HepG2 (cell line): Measurements from ENCODE around the gene COMMD1. TPM values are rescaled to one million over a fixed set of nuclear protein-coding genes. Genes with fewer than 3 reads are reported as not detected.

Experiments used
- ATM ChIP-seq: fragments of 450-650 bp; IDR thresholded peaks from 2 replicates; pipeline ENCODE4 v1.7.1; 2017; ENCODE audit warnings: mild to moderate bottlenecking, borderline replicate concordance
- CCDC6 ChIP-seq: sonication (generic); formaldehyde crosslinking; IDR thresholded peaks from 2 replicates; pipeline ENCODE4 v1.8.1; 2022; ENCODE audit warnings: mild to moderate bottlenecking, missing genetic modification reagents, moderate library complexity
- ETV5 ChIP-seq: IDR thresholded peaks from 2 replicates; pipeline ENCODE4 v1.6.1; 2018; ENCODE audit warnings: missing biosample characterization, missing genetic modification reagents, inconsistent platforms, borderline replicate concordance
- GABPA ChIP-seq, 2 experiments: IDR thresholded peaks; 2 replicates each; pipeline ENCODE4 v1.6.1; 2011 to 2016; ENCODE audit warnings: low read depth in 2 of 2, low read length in 1 of 2, missing biosample characterization in 1 of 2, missing genetic modification characterization in 1 of 2
- MIER2 ChIP-seq: IDR thresholded peaks from 2 replicates; pipeline ENCODE4 v1.6.1; 2016; ENCODE audit warnings: missing biosample characterization, missing genetic modification reagents
- MZF1 ChIP-seq: sonication (generic); formaldehyde crosslinking; IDR thresholded peaks from 2 replicates; pipeline ENCODE4 v1.8.1; 2023; ENCODE audit warnings: mild to moderate bottlenecking, missing genetic modification reagents, borderline replicate concordance
- NKX3-1 ChIP-seq: sonication (generic); formaldehyde crosslinking; IDR thresholded peaks from 2 replicates; pipeline ENCODE4 v1.5.0; 2020; ENCODE audit warnings: missing genetic modification reagents
- POLR2G ChIP-seq: fragments of 200-400 bp; formaldehyde crosslinking; IDR thresholded peaks from 2 replicates; pipeline ENCODE4 v1.6.1; 2018; ENCODE audit warnings: mild to moderate bottlenecking, low read depth, low read length, moderate library complexity
- SALL2 ChIP-seq: sonication (generic); formaldehyde crosslinking; IDR thresholded peaks from 2 replicates; pipeline ENCODE4 v1.8.1; 2023; ENCODE audit warnings: mild to moderate bottlenecking, missing genetic modification reagents, inconsistent platforms
- STAT6 ChIP-seq: sonication (generic); formaldehyde crosslinking; IDR thresholded peaks from 2 replicates; pipeline ENCODE4 v1.4.0; 2020; ENCODE audit warnings: missing genetic modification reagents, mild to moderate bottlenecking, borderline replicate concordance
- U2AF1 ChIP-seq: fragments of 200-400 bp; formaldehyde crosslinking; optimal IDR thresholded peaks from 2 replicates; pipeline ENCODE3; 2017; ENCODE audit warnings: mild to moderate bottlenecking, low read depth, low read length
- U2AF2 ChIP-seq: fragments of 200-400 bp; formaldehyde crosslinking; IDR thresholded peaks from 2 replicates; pipeline ENCODE4 v1.6.1; 2017; ENCODE audit warnings: low read depth, mild to moderate bottlenecking, low read length
- ZBTB7B ChIP-seq: sonication (generic); formaldehyde crosslinking; IDR thresholded peaks from 2 replicates; pipeline ENCODE4 v1.4.0; 2020; ENCODE audit warnings: missing genetic modification reagents
- ZNF235 ChIP-seq: sonication (generic); formaldehyde crosslinking; IDR thresholded peaks from 2 replicates; pipeline ENCODE4 v1.8.1; 2023; ENCODE audit warnings: mild to moderate bottlenecking, missing genetic modification reagents, borderline replicate concordance
- ZNF414 ChIP-seq: sonication (generic); formaldehyde crosslinking; IDR thresholded peaks from 2 replicates; pipeline ENCODE4 v1.5.0; 2020; ENCODE audit warnings: missing genetic modification reagents
- ZNF451 ChIP-seq: sonication (generic); formaldehyde crosslinking; IDR thresholded peaks from 2 replicates; pipeline ENCODE4 v1.5.0; 2020; ENCODE audit warnings: mild to moderate bottlenecking, missing genetic modification reagents
- ZNF678 ChIP-seq: sonication (generic); formaldehyde crosslinking; IDR thresholded peaks from 2 replicates; pipeline ENCODE4 v1.4.0; 2020; ENCODE audit warnings: mild to moderate bottlenecking, missing genetic modification reagents
- ZNF703 ChIP-seq: sonication (generic); formaldehyde crosslinking; IDR thresholded peaks from 2 replicates; pipeline ENCODE4 v1.5.1; 2020; ENCODE audit warnings: missing genetic modification reagents, mild to moderate bottlenecking, moderate library complexity, borderline replicate concordance
- ZNF777 ChIP-seq: sonication (generic); formaldehyde crosslinking; IDR thresholded peaks from 2 replicates; pipeline ENCODE4 v1.4.0; 2020; ENCODE audit warnings: missing genetic modification reagents
- polyA plus RNA-seq, 8 experiments: library from polyadenylated mRNA; depleted of rRNA in 3 of 8; stranded (reverse) in 7 of 8; unstranded in 1 of 8; fragments of >200 nt; fragmentation: Illumina TruSeq in 4 of 8; extraction: Trizol in 4 of 8; gene quantifications; 2 replicates each; pipeline versions ENCODE4 v1.2.1 to v1.2.3, GENCODE V29; 2011 to 2016; ENCODE audit warnings: low read depth in 4 of 8, missing spikeins in 1 of 8, mixed read lengths in 1 of 8; ENCODE audit not compliant: insufficient read depth in 1 of 8
- total RNA-seq, 5 experiments: library from RNA; depleted of rRNA; stranded (reverse); fragments of >200 nt; fragmentation: Illumina TruSeq; extraction: Trizol; gene quantifications; 2 replicates each; pipeline ENCODE4 v1.2.3, GENCODE V29; 2016; ENCODE audit warnings: low read depth in 1 of 5
- TF ChIP-seq, protein P1 (sequence below): sonication (generic); formaldehyde crosslinking; conservative IDR thresholded peaks from 2 replicates; pipeline ENCODE4 v1.8.0; 2022; ENCODE audit warnings: missing genetic modification reagents
- TF ChIP-seq, protein P2 (sequence below): sonication (generic); formaldehyde crosslinking; IDR thresholded peaks from 2 replicates; pipeline ENCODE4 v1.8.0; 2022; ENCODE audit warnings: mild to moderate bottlenecking, missing genetic modification reagents, borderline replicate concordance

Gene COMMD1
- total and polyA plus RNA-seq, 2 of the 13 experiments (the other 11 are each of a cell fraction or from before 2014, with no cell fraction given) = 25.7 to 105 TPM

- TF ChIP-seq ZNF235 (CRISPR knock-in tag) (no peak; the same call in 1 of the 2 replicates), MIER2 (CRISPR knock-in tag) (peak; percentile 68), ZBTB7B (CRISPR knock-in tag) (peak; percentile 94), MZF1 (peak; percentile 94; the same call in 1 of the 2 replicates), POLR2G (peak; percentile 99), ATM (no peak), GABPA (IDR thresholded peaks at IDR 0.05; ENCODE audit: low read depth, low read length) (no peak), GABPA (CRISPR knock-in tag; IDR thresholded peaks at IDR 0.05; ENCODE audit: low read depth) (peak; percentile 72), U2AF2 (no peak), STAT6 (CRISPR knock-in tag) (peak; percentile 44; the same call in 1 of the 2 replicates), ZNF451 (peak; percentile 95), ZNF777 (CRISPR knock-in tag) (peak; percentile 81), ZNF678 (peak; percentile 96), ETV5 (CRISPR knock-in tag) (peak; percentile 51; the same call in 1 of the 2 replicates), ZNF703 (peak; percentile 71; the same call in 1 of the 2 replicates), SALL2 (CRISPR knock-in tag) (peak; percentile 99; the same call in 1 of the 2 replicates), U2AF1 (peak; percentile 41), CCDC6 (CRISPR knock-in tag) (peak; percentile 98), NKX3-1 (CRISPR knock-in tag) (peak; percentile 67), ZNF414 (CRISPR knock-in tag) (peak; percentile 97)
- TF ChIP-seq, protein P1, sequence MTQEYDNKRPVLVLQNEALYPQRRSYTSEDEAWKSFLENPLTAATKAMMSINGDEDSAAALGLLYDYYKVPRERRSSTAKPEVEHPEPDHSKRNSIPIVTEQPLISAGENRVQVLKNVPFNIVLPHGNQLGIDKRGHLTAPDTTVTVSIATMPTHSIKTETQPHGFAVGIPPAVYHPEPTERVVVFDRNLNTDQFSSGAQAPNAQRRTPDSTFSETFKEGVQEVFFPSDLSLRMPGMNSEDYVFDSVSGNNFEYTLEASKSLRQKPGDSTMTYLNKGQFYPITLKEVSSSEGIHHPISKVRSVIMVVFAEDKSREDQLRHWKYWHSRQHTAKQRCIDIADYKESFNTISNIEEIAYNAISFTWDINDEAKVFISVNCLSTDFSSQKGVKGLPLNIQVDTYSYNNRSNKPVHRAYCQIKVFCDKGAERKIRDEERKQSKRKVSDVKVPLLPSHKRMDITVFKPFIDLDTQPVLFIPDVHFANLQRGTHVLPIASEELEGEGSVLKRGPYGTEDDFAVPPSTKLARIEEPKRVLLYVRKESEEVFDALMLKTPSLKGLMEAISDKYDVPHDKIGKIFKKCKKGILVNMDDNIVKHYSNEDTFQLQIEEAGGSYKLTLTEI (CRISPR knock-in tag) = no peak
- TF ChIP-seq, protein P2, sequence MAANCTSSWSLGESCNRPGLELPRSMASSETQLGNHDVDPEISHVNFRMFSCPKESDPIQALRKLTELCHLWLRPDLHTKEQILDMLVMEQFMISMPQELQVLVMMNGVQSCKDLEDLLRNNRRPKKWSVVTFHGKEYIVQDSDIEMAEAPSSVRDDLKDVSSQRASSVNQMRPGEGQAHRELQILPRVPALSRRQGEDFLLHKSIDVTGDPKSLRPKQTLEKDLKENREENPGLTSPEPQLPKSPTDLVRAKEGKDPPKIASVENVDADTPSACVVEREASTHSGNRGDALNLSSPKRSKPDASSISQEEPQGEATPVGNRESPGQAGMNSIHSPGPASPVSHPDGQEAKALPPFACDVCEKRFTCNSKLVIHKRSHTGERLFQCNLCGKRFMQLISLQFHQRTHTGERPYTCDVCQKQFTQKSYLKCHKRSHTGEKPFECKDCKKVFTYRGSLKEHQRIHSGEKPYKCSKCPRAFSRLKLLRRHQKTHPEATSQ = peak; percentile 50; the same call in 1 of the 2 replicates
These were observed 17.0 kb upstream of the COMMD1 start, which contains the start of gene CCT4 (continued) for GRCh38 chr2:61888267-61889055.
